Testis (tissue), 3 donors: ENCODE data around the gene CCDC89. TPM values are rescaled to one million over a fixed set of nuclear protein-coding genes. Genes with fewer than 3 reads are reported as not detected.

Experiments used
- DNase-seq: peaks from one replicate; pipeline ENCODE4 v3.0.0-alpha.2; 2019
- H3K27ac ChIP-seq, 2 donors: fragments of 200-600 bp; sonication (generic); one replicate each; pipeline ENCODE4 v1.5.1; 2019
- H3K27me3 ChIP-seq: fragments of 200-600 bp; sonication (generic); one replicate; pipeline ENCODE4 v1.5.1; 2019
- H3K36me3 ChIP-seq: fragments of 200-600 bp; sonication (generic); one replicate; pipeline ENCODE4 v1.5.1; 2017; ENCODE audit warnings: low read depth; ENCODE audit errors: missing control alignments
- H3K4me1 ChIP-seq: fragments of 200-600 bp; sonication (generic); one replicate; pipeline ENCODE4 v1.5.1; 2019
- H3K4me3 ChIP-seq, 2 donors: fragments of 200-600 bp; sonication (generic); one replicate each; pipeline ENCODE4 v1.5.1; 2017 to 2019
- H3K9me3 ChIP-seq: fragments of 200-600 bp; sonication (generic); one replicate; pipeline ENCODE4 v1.5.1; 2017
- POLR2A ChIP-seq: fragments of 450-650 bp; IDR thresholded peaks from one replicate; pipeline ENCODE4 v1.6.1; 2017; ENCODE audit warnings: antibody characterized with exemption, mild to moderate bottlenecking, moderate library complexity
- WGBS, 2 donors: methylation state at CpG; one replicate each; pipeline ENCODE4 v1.1.5; 2018; 5-methylcytosine and 5-hydroxymethylcytosine counted together
- intact Hi-C: fragments of 100-400 bp; cut with DNase I; formaldehyde crosslinking; loops from one replicate; pipeline ENCODE4 v1.15.1; 2023; ENCODE audit warnings: low total_unique reads
- polyA plus RNA-seq: library from polyadenylated mRNA; stranded (reverse); fragments of 350-450 nt; fragmentation: Illumina TruSeq; extraction: RNeasy Lipid Tissue Mini Kit (QIAGEN cat#74804); gene quantifications from one replicate; pipeline ENCODE4 v1.2.3, GENCODE V29; 2014; ENCODE audit warnings: low read depth, low replicate concordance; ENCODE audit not compliant: insufficient read depth
- total RNA-seq, 2 donors: library from RNA; depleted of rRNA; stranded (reverse); fragments of >200 nt; gene quantifications; one replicate each; pipeline ENCODE4 v1.2.3, GENCODE V29; 2016
- TF ChIP-seq, protein P1 (sequence below), 3 experiments: fragments of 450-650 bp in 2 of 3; fragments of 200-600 bp in 1 of 3; sonication (generic) in 1 of 3; IDR thresholded peaks; one replicate each; pipeline ENCODE4 v1.5.1; 2016 to 2019; ENCODE audit warnings: antibody characterized with exemption in 3 of 3, mild to moderate bottlenecking in 2 of 3, moderate library complexity in 1 of 3

Gene CCDC89
- total and polyA plus RNA-seq, 3 donors from 2014 or later, result 27.9 to 75.0 (median 43.1) TPM

DNA sequence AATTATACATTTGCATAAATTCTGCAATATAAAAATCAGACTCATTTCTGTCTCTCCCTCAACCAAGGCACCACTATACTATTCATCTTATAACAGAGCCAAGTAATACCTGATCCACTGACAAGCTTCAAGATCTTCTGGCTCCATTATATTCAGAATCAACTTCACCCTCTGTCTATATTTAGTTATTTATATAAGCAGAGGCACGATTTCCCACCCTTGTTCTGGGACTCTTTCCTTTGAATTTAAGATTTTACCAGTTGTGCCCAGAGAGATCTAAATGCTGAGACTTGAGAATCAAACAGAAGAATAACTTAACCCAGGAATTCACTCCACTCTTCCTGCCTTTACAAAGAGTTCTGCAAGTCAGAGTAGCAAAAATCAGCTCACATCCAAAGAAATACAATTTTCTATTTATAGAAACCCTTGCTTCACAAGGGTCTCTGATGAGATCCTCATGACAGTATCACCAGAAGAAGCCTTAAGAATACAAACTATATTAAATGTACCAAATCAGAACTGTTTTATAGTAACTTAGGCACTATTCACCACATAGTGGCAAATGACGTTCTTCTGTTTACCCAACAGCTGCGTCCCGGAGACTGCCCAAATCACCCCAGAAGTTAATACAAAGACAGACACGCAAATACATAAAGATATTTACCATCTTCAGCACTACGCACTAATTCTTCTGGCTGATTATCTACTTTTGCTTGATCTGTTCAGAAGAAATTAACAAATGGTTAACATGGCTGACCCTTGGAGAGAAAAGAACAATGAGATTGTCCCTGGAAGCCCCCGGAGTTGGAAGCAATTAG is 32.3 kb upstream of the CCDC89 start:
- intact Hi-C loops, result no loop called here
- Histone ChIP-seq H3K9me3 (no peaks in the 10 kb centered on the region), H3K27me3 (no peaks in the 10 kb centered on the region), H3K27ac (peak overlapping the region; percentile 28 to 55), H3K36me3 (no peaks in the 10 kb centered on the region), H3K4me1 (no peaks in the 10 kb centered on the region), H3K4me3 (peak overlapping the region in 1 of 2 donors; percentile 13)
- DNase-seq, result no peak
- TF ChIP-seq, protein P1, sequence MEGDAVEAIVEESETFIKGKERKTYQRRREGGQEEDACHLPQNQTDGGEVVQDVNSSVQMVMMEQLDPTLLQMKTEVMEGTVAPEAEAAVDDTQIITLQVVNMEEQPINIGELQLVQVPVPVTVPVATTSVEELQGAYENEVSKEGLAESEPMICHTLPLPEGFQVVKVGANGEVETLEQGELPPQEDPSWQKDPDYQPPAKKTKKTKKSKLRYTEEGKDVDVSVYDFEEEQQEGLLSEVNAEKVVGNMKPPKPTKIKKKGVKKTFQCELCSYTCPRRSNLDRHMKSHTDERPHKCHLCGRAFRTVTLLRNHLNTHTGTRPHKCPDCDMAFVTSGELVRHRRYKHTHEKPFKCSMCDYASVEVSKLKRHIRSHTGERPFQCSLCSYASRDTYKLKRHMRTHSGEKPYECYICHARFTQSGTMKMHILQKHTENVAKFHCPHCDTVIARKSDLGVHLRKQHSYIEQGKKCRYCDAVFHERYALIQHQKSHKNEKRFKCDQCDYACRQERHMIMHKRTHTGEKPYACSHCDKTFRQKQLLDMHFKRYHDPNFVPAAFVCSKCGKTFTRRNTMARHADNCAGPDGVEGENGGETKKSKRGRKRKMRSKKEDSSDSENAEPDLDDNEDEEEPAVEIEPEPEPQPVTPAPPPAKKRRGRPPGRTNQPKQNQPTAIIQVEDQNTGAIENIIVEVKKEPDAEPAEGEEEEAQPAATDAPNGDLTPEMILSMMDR (IDR thresholded peaks at IDR 0.05), result no peak
- TF ChIP-seq POLR2A, result no peak
- WGBS, 2 donors, result 32 to 46% methylated on average over 7 of the region's 7 CpGs

DNA sequence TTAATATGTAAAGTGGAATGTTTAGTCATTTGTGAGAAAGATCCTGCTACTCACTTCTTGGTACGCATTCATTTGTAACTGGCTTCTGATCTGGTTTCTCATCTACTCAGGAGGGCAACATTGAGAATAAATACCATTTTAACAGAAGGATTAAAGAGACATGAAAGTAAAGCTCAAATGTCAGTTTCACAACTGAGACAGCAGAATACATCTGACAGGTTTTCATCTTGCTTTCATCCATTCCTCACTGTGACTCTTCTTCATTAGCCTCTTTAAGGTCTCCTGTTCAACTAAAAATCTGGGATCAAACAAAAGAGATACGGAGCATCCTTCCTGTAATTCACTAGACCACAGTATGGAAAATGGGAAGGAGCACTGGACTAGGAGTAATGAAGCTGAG is 31.4 kb upstream of the CCDC89 start:
- WGBS, 2 donors, result 80 to 88% methylated on average over 2 of the region's 2 CpGs
- intact Hi-C loops, result no loop called here
- no peak for DNase-seq

DNA sequence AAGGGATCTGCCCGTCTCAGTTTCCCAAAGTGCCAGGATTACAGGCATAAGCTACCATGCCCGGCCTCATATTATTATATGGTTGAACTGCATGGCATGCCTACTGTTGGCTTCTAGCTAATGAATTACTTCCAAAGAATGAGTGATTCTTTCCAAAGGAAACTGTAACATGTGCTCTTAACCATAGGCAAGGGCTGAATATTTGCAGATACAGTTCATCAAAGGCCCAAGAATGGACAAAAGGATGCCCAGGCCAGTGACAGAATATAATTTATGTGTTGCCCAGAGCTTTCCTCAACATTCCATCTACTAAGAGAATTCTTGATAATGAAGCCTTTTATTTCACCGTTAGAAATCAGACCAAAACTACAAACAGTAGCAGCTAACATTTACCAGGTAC is 27.0 kb upstream of the CCDC89 start:
- Histone ChIP-seq H3K27me3 (no peaks in the 10 kb centered on the region), H3K4me3 (no peak overlapping the region), H3K9me3 (no peaks in the 10 kb centered on the region), H3K27ac (no peak overlapping the region), H3K36me3 (no peaks in the 10 kb centered on the region), H3K4me1 (no peaks in the 10 kb centered on the region)
- TF ChIP-seq POLR2A, result no peak
- TF ChIP-seq, protein P1 (IDR thresholded peaks at IDR 0.05), result no peak
- 83 to 86% methylated on average over 3 of the region's 3 CpGs for WGBS, 2 donors
- no peak for DNase-seq
- intact Hi-C loops, result no loop called here

More for the DNA sequence above, 31.4 kb upstream of the CCDC89 start:
- no peaks in the 10 kb centered on the region for H3K4me1 ChIP-seq
- no peaks in the 10 kb centered on the region for H3K9me3 ChIP-seq
- no peak overlapping the region for H3K4me3 ChIP-seq
- no peak overlapping the region for H3K27ac ChIP-seq
- TF ChIP-seq POLR2A, result no peak
- TF ChIP-seq, protein P1 (IDR thresholded peaks at IDR 0.05), result no peak
- H3K27me3 ChIP-seq, result no peaks in the 10 kb centered on the region
- no peaks in the 10 kb centered on the region for H3K36me3 ChIP-seq

DNA sequence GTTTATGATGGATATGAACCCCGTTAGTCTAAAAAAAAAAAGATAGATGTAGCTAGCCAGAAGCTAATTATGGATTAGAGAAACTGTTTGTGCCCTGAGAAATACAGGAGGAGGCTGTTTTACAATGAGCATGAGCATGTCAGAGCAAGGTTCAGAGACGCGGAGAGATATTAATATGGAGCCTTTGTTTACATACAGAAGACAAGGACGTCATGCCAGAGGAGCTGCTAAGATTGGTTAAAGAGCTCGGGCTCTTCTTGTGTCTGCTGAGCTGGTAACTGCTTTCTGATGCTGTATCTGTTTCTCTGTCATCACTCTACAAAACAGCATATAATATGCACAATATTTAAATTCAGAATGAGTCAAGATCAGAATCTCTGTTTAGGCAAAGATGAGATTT is 24.9 kb upstream of the CCDC89 start:
- Histone ChIP-seq H3K4me3 (no peak overlapping the region), H3K27me3 (no peaks in the 10 kb centered on the region), H3K4me1 (no peaks in the 10 kb centered on the region), H3K36me3 (no peaks in the 10 kb centered on the region), H3K9me3 (no peaks in the 10 kb centered on the region), H3K27ac (no peak overlapping the region)
- WGBS, 2 donors, result 75 to 79% methylated on average over 5 of the region's 5 CpGs
- TF ChIP-seq, protein P1 (IDR thresholded peaks at IDR 0.05), result no peak
- TF ChIP-seq POLR2A, result no peak
- intact Hi-C loops, result no loop called here
- no peak for DNase-seq
